HL-60 (cell line): ENCODE results near the gene AGAP1.

Experiments
- GABPA ChIP-seq: IDR thresholded peaks from 2 replicates; pipeline ENCODE4 v1.6.1; 2012; ENCODE audit warnings: low read depth
- POLR2AphosphoS5 ChIP-seq: IDR thresholded peaks from 2 replicates; pipeline ENCODE4 v1.6.1; 2012; ENCODE audit warnings: low read depth
- SPI1 ChIP-seq: IDR thresholded peaks from 2 replicates; pipeline ENCODE4 v1.6.1; 2012; ENCODE audit warnings: low read depth, mild to moderate bottlenecking, borderline replicate concordance
- TF ChIP-seq, protein P1 (sequence below): IDR thresholded peaks from one replicate; pipeline ENCODE4 v1.5.1; 2011; ENCODE audit warnings: low read length, control low read depth, inconsistent platforms; ENCODE audit not compliant: insufficient read depth
- TF ChIP-seq, protein P2 (sequence below): IDR thresholded peaks from 2 replicates; pipeline ENCODE4 v1.6.1; 2012; ENCODE audit warnings: low read depth; ENCODE audit not compliant: insufficient replicate concordance

DNA sequence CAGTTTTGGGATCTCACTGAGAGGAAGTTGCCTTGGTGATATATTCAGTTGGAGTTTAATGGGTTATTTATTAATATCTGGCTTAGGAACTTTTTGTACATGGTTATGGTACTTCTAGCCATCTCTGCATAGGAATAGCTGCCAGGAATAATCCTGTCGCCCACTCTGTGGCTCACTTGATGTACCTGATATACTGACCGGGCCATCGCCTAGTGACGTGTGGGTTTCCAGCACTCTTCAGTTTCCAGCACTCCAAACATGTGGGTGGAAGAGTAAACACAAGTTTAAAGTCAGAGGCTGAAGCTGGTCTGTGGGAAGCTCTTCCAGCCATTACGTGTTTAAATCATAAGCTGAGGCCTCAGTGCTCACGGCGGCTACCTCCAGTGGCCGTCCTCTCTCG lies 44.3 kb upstream of the AGAP1 start:
- TF ChIP-seq, protein P1, sequence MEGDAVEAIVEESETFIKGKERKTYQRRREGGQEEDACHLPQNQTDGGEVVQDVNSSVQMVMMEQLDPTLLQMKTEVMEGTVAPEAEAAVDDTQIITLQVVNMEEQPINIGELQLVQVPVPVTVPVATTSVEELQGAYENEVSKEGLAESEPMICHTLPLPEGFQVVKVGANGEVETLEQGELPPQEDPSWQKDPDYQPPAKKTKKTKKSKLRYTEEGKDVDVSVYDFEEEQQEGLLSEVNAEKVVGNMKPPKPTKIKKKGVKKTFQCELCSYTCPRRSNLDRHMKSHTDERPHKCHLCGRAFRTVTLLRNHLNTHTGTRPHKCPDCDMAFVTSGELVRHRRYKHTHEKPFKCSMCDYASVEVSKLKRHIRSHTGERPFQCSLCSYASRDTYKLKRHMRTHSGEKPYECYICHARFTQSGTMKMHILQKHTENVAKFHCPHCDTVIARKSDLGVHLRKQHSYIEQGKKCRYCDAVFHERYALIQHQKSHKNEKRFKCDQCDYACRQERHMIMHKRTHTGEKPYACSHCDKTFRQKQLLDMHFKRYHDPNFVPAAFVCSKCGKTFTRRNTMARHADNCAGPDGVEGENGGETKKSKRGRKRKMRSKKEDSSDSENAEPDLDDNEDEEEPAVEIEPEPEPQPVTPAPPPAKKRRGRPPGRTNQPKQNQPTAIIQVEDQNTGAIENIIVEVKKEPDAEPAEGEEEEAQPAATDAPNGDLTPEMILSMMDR = no peak
- TF ChIP-seq POLR2AphosphoS5 (no peak), GABPA (no peak), SPI1 (no peak)
- TF ChIP-seq, protein P2, sequence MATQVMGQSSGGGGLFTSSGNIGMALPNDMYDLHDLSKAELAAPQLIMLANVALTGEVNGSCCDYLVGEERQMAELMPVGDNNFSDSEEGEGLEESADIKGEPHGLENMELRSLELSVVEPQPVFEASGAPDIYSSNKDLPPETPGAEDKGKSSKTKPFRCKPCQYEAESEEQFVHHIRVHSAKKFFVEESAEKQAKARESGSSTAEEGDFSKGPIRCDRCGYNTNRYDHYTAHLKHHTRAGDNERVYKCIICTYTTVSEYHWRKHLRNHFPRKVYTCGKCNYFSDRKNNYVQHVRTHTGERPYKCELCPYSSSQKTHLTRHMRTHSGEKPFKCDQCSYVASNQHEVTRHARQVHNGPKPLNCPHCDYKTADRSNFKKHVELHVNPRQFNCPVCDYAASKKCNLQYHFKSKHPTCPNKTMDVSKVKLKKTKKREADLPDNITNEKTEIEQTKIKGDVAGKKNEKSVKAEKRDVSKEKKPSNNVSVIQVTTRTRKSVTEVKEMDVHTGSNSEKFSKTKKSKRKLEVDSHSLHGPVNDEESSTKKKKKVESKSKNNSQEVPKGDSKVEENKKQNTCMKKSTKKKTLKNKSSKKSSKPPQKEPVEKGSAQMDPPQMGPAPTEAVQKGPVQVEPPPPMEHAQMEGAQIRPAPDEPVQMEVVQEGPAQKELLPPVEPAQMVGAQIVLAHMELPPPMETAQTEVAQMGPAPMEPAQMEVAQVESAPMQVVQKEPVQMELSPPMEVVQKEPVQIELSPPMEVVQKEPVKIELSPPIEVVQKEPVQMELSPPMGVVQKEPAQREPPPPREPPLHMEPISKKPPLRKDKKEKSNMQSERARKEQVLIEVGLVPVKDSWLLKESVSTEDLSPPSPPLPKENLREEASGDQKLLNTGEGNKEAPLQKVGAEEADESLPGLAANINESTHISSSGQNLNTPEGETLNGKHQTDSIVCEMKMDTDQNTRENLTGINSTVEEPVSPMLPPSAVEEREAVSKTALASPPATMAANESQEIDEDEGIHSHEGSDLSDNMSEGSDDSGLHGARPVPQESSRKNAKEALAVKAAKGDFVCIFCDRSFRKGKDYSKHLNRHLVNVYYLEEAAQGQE = no peak
